ENCODE measurements around the gene COL20A1. TPM values are rescaled to one million over a fixed set of nuclear protein-coding genes. Genes with fewer than 3 reads are reported as not detected.

The COL20A1 gene
- not detected in 2 replicates for total RNA-seq
- long read RNA-seq: 0 reads

GRCh38 chr20:63292904-63293303 lies at the start of gene COL20A1:
COL20A1 (plus strand) TSS chr20:63293186; CDS start chr20:63295108, 1,922 bp downstream.
- no peak for DNase-seq (ENCODE audit: extremely low spot score, unreplicated experiment)
- Mint-ChIP-seq H3K9me3 (ENCODE audit: unreplicated experiment) (no peaks in the 10 kb centered on the region), H3K27me3 (ENCODE audit: unreplicated experiment) (no peaks in the 10 kb centered on the region), H3K27ac (ENCODE audit: unreplicated experiment) (no peak within 1 kb of the TSS), H3K4me3 (ENCODE audit: unreplicated experiment) (no peak within 1 kb of the TSS), H3K36me3 (ENCODE audit: unreplicated experiment) (peaks cover 3% of the 10 kb centered on the region), H3K4me1 (ENCODE audit: unreplicated experiment) (no peaks in the 10 kb centered on the region)
- no peak for TF ChIP-seq CTCF (IDR thresholded peaks at IDR 0.05)

GRCh38 chr20:63243604-63244247 lies 49.3 kb upstream of the COL20A1 start:
- Mint-ChIP-seq H3K4me3 (ENCODE audit: unreplicated experiment) (no peak overlapping the region), H3K36me3 (ENCODE audit: unreplicated experiment) (no peaks in the 10 kb centered on the region), H3K27ac (ENCODE audit: unreplicated experiment) (no peak overlapping the region), H3K4me1 (ENCODE audit: unreplicated experiment) (peaks cover 13% of the 10 kb centered on the region), H3K9me3 (ENCODE audit: unreplicated experiment) (no peaks in the 10 kb centered on the region), H3K27me3 (ENCODE audit: unreplicated experiment) (peaks cover 8% of the 10 kb centered on the region)
- no peak for DNase-seq (ENCODE audit: extremely low spot score, unreplicated experiment)
- TF ChIP-seq CTCF (IDR thresholded peaks at IDR 0.05): no peak

GRCh38 chr20:63244468-63244867 lies 48.5 kb upstream of the COL20A1 start:
- H3K27ac Mint-ChIP-seq (ENCODE audit: unreplicated experiment): no peak overlapping the region
- no peak for DNase-seq (ENCODE audit: extremely low spot score, unreplicated experiment)
- H3K4me1 Mint-ChIP-seq (ENCODE audit: unreplicated experiment): peaks cover 13% of the 10 kb centered on the region
- no peak for TF ChIP-seq CTCF (IDR thresholded peaks at IDR 0.05)
- H3K9me3 Mint-ChIP-seq (ENCODE audit: unreplicated experiment): no peaks in the 10 kb centered on the region
- no peaks in the 10 kb centered on the region for H3K36me3 Mint-ChIP-seq (ENCODE audit: unreplicated experiment)
- no peak overlapping the region for H3K4me3 Mint-ChIP-seq (ENCODE audit: unreplicated experiment)
- peaks cover 13% of the 10 kb centered on the region for H3K27me3 Mint-ChIP-seq (ENCODE audit: unreplicated experiment)

- no peak for DNase-seq (ENCODE audit: extremely low spot score, unreplicated experiment)
- Mint-ChIP-seq H3K36me3 (ENCODE audit: unreplicated experiment) (no peaks in the 10 kb centered on the region), H3K27ac (ENCODE audit: unreplicated experiment) (no peak overlapping the region), H3K4me1 (ENCODE audit: unreplicated experiment) (peaks cover 7% of the 10 kb centered on the region), H3K4me3 (ENCODE audit: unreplicated experiment) (no peak overlapping the region), H3K27me3 (ENCODE audit: unreplicated experiment) (peaks cover 13% of the 10 kb centered on the region), H3K9me3 (ENCODE audit: unreplicated experiment) (no peaks in the 10 kb centered on the region)
- no peak for TF ChIP-seq CTCF (IDR thresholded peaks at IDR 0.05)
Observed at GRCh38 chr20:63246490-63247288, 46.3 kb upstream of the COL20A1 start.

GRCh38 chr20:63247671-63248228 lies 45.2 kb upstream of the COL20A1 start:
- peaks cover 19% of the 10 kb centered on the region for H3K27me3 Mint-ChIP-seq (ENCODE audit: unreplicated experiment)
- H3K4me3 Mint-ChIP-seq (ENCODE audit: unreplicated experiment): no peak overlapping the region
- TF ChIP-seq CTCF (IDR thresholded peaks at IDR 0.05): no peak
- peaks cover 12% of the 10 kb centered on the region for H3K4me1 Mint-ChIP-seq (ENCODE audit: unreplicated experiment)
- H3K36me3 Mint-ChIP-seq (ENCODE audit: unreplicated experiment): no peaks in the 10 kb centered on the region
- H3K27ac Mint-ChIP-seq (ENCODE audit: unreplicated experiment): no peak overlapping the region
- H3K9me3 Mint-ChIP-seq (ENCODE audit: unreplicated experiment): no peaks in the 10 kb centered on the region
- no peak for DNase-seq (ENCODE audit: extremely low spot score, unreplicated experiment)

Measured in osteocyte (in vitro differentiated cells).